ENCODE results near the gene GALNT10.

Gene GALNT10

DNA sequence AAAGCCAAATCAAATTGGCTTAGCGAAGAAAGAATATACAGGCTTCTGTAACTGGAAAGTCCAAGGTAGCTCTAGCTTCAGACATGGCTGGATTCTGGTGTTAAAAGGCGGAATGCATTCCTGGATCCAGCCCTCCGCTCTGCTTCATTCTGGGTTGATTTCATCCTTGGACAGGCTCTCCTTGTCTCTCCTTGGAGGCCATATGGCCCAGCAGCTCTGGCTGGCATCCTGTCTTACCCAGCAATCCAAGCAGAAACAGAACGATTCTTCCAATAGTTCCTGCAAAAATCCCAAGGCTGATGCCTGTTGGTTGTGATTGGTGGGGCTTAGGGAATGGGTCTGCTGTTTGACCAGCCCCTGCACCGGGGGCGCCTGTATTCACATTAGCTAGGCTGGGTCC, 218.3 kb downstream of the GALNT10 start:
- Histone ChIP-seq H3K9me3 (ENCODE audit: severe bottlenecking) (no peaks in the 10 kb centered on the region), H3K36me3 (no peaks in the 10 kb centered on the region), H3K27me3 (ENCODE audit: insufficient read depth, low read depth, severe bottlenecking) (no peaks in the 10 kb centered on the region), H3K4me3 (ENCODE audit: low read depth, low read length) (no peak overlapping the region), H3K27ac (no peak overlapping the region)
- TF ChIP-seq, protein P1, sequence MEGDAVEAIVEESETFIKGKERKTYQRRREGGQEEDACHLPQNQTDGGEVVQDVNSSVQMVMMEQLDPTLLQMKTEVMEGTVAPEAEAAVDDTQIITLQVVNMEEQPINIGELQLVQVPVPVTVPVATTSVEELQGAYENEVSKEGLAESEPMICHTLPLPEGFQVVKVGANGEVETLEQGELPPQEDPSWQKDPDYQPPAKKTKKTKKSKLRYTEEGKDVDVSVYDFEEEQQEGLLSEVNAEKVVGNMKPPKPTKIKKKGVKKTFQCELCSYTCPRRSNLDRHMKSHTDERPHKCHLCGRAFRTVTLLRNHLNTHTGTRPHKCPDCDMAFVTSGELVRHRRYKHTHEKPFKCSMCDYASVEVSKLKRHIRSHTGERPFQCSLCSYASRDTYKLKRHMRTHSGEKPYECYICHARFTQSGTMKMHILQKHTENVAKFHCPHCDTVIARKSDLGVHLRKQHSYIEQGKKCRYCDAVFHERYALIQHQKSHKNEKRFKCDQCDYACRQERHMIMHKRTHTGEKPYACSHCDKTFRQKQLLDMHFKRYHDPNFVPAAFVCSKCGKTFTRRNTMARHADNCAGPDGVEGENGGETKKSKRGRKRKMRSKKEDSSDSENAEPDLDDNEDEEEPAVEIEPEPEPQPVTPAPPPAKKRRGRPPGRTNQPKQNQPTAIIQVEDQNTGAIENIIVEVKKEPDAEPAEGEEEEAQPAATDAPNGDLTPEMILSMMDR (IDR thresholded peaks at IDR 0.05; ENCODE audit: low read depth, low read length), result no peak
- no peak for DNase-seq

DNA sequence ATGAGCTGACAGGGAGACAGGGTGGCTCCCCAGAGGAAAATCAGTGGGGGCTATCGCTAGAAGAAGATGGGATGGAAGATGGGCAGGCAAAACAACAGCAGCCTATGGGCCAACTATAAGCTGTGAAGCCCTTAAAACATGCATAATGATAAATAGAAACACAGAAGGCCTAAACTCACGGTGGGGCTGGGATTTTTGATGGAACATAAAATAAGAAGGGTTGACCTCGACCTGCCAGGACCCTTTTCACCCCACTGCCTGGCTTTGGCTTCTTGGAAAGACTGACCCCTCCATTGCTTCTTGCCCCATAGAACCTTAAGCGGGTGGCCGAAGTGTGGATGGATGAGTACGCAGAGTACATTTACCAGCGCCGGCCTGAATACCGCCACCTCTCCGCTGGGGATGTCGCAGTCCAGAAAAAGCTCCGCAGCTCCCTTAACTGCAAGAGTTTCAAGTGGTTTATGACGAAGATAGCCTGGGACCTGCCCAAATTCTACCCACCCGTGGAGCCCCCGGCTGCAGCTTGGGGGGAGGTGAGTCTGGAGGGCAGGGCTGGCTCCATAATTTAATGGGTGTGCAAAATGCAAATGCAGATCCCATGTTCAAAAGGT, 218.8 kb downstream of the GALNT10 start:
- Histone ChIP-seq H3K27me3 (ENCODE audit: insufficient read depth, low read depth, severe bottlenecking) (no peaks in the 10 kb centered on the region), H3K9me3 (ENCODE audit: severe bottlenecking) (no peaks in the 10 kb centered on the region), H3K36me3 (no peaks in the 10 kb centered on the region), H3K27ac (no peak overlapping the region), H3K4me3 (ENCODE audit: low read depth, low read length) (no peak overlapping the region)
- DNase-seq, result no peak
- TF ChIP-seq, protein P1 (IDR thresholded peaks at IDR 0.05; ENCODE audit: low read depth, low read length), result no peak

DNA sequence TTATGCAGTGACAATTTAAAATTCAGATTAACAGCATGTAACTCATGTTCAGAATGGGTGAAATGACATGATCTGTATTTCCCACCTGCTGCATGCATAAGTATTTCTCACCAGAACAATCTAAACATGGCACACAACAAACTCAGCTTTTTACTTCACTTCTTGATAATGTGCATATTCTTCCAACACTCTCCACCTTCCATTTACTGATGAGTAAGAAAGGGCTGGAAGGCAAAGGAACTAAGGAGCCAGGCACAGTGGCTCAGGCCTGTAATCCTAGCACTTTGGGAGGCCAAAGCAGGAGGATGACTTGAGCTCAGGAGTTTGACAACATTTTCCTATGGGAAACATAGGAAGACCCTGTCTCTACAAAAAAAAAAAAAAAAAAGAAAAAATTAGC, 219.5 kb downstream of the GALNT10 start:
- Histone ChIP-seq H3K9me3 (ENCODE audit: severe bottlenecking) (no peaks in the 10 kb centered on the region), H3K27ac (no peak overlapping the region), H3K4me3 (ENCODE audit: low read depth, low read length) (no peak overlapping the region), H3K27me3 (ENCODE audit: insufficient read depth, low read depth, severe bottlenecking) (no peaks in the 10 kb centered on the region), H3K36me3 (no peaks in the 10 kb centered on the region)
- DNase-seq, result no peak
- TF ChIP-seq, protein P1 (IDR thresholded peaks at IDR 0.05; ENCODE audit: low read depth, low read length), result no peak

DNA sequence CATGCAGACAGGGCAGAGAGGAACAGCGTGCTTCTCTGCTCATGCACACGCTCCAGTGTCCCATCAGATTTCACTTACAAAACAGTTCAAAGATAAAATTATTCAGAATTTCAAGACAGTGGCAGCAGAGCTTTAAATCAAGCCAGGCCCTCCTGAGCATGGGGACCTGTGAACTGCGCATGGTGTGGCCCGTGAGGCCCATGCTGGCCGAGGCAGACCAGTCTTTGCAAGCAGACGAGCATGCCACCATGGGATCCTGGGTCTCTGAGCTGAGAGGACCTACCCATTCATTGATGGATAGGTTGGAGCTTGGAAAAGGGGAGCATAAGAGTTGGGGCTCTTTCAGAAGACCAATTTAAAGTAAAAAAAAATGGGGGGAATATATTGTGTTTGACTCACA, 220.3 kb downstream of the GALNT10 start:
- TF ChIP-seq, protein P1 (IDR thresholded peaks at IDR 0.05; ENCODE audit: low read depth, low read length), result no peak
- H3K27ac ChIP-seq, result no peak overlapping the region
- no peaks in the 10 kb centered on the region for H3K9me3 ChIP-seq (ENCODE audit: severe bottlenecking)
- DNase-seq, result no peak
- H3K4me3 ChIP-seq (ENCODE audit: low read depth, low read length), result no peak overlapping the region
- no peaks in the 10 kb centered on the region for H3K36me3 ChIP-seq
- H3K27me3 ChIP-seq (ENCODE audit: insufficient read depth, low read depth, severe bottlenecking), result no peaks in the 10 kb centered on the region

DNA sequence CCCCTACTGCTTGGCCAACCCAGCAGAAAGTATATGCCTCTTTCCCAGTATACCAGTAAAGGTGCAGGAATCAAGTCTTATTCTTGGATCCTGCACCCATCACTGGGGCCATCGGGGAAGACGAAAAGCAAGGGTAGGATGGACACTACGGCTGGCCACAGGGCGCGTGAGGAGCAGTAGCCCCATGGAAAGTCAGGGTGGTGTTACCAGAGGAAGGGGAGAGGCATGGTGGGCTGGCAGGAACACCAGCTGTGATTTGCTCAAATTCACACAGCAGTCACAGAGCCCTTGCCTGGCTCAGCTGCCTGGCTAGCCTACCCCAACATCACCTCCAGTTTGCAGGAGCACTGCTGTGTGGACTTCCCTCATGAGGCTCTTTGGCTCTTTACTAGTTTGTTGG, 220.8 kb downstream of the GALNT10 start:
- TF ChIP-seq, protein P1 (IDR thresholded peaks at IDR 0.05; ENCODE audit: low read depth, low read length), result no peak
- no peaks in the 10 kb centered on the region for H3K9me3 ChIP-seq (ENCODE audit: severe bottlenecking)
- DNase-seq, result no peak
- H3K27me3 ChIP-seq (ENCODE audit: insufficient read depth, low read depth, severe bottlenecking), result no peaks in the 10 kb centered on the region
- no peak overlapping the region for H3K27ac ChIP-seq
- no peak overlapping the region for H3K4me3 ChIP-seq (ENCODE audit: low read depth, low read length)
- no peaks in the 10 kb centered on the region for H3K36me3 ChIP-seq

DNA sequence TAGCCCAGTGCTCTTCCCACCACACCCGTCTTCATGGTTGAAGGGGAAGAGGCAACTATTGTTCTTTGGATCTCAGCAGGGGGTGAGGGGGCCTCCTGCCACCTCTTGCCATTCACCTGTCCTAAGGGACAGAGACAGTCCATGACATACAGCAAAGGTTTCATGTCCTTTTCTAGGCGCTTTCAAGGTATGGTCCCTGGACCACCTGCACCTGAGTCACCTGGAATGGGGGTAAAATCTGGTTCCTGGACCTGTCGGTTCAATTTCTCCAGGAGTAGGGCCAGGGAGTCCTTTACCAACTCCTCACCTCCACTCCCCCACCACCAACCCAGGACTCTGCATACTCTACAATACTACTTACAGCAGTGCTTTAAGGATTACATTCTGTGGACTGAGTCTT, 221.8 kb downstream of the GALNT10 start:
- H3K27me3 ChIP-seq (ENCODE audit: insufficient read depth, low read depth, severe bottlenecking), result no peaks in the 10 kb centered on the region
- no peaks in the 10 kb centered on the region for H3K36me3 ChIP-seq
- no peaks in the 10 kb centered on the region for H3K9me3 ChIP-seq (ENCODE audit: severe bottlenecking)
- TF ChIP-seq, protein P1 (IDR thresholded peaks at IDR 0.05; ENCODE audit: low read depth, low read length), result no peak
- H3K4me3 ChIP-seq (ENCODE audit: low read depth, low read length), result no peak overlapping the region
- DNase-seq, result no peak
- H3K27ac ChIP-seq, result no peak overlapping the region

Measured in WERI-Rb-1 (cell line).